Measurements from ENCODE around the gene WIF1.

DNA sequence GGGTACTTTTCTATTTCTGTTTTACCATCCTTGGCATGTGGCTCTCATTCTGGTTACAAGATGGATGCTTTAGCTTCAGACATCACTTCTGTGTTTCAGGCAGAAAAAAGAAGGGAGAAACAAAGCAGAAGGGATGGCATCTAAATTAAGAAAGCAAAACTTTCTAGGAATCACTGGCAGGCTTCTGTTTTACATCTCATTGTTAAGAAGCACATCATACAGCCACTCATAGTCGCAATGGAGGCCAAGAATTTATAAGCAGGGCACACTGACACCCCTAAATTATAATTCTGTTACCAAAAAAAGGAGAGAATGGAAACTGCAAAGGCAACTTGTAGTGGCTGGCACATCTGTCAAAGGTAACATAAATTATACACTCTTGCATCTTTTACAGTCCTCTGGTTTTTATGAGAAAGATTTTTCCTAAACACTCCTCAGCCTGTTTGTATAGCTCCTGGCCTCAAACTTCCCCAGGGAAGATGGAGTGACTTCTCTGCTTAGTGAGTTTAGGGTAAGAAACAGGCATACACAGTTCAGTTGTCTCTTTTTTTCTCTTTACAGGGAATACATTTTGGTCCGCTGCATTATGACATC lies 26.3 kb upstream of the WIF1 start:
- no peak for TF ChIP-seq POLR2A (IDR thresholded peaks at IDR 0.05)
- TF ChIP-seq, protein P1, sequence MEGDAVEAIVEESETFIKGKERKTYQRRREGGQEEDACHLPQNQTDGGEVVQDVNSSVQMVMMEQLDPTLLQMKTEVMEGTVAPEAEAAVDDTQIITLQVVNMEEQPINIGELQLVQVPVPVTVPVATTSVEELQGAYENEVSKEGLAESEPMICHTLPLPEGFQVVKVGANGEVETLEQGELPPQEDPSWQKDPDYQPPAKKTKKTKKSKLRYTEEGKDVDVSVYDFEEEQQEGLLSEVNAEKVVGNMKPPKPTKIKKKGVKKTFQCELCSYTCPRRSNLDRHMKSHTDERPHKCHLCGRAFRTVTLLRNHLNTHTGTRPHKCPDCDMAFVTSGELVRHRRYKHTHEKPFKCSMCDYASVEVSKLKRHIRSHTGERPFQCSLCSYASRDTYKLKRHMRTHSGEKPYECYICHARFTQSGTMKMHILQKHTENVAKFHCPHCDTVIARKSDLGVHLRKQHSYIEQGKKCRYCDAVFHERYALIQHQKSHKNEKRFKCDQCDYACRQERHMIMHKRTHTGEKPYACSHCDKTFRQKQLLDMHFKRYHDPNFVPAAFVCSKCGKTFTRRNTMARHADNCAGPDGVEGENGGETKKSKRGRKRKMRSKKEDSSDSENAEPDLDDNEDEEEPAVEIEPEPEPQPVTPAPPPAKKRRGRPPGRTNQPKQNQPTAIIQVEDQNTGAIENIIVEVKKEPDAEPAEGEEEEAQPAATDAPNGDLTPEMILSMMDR (IDR thresholded peaks at IDR 0.05), result no peak
- peak in 2 of 3 donors; percentile 10 to 54 for TF ChIP-seq POLR2AphosphoS5 (IDR thresholded peaks at IDR 0.05)
